Caki2 (cell line): ENCODE data around the gene PSMD9. TPM values are rescaled to one million over a fixed set of nuclear protein-coding genes. Genes with fewer than 3 reads are reported as not detected.

ENCODE experiments used
- DNase-seq: peaks from one replicate; pipeline ENCODE4 v3.0.0-alpha.2; 2015; ENCODE audit warnings: low read depth
- in situ Hi-C: cut with HindIII; loops from 2 replicates; pipeline ENCODE4 v1.10.0; 2016; ENCODE audit warnings: low sequenced_read_pairs, low pct_unique_long_range_greater_than_20kb, mixed read lengths
- total RNA-seq: library from RNA; depleted of rRNA; stranded (reverse); fragments of >200 nt; shearing (Covaris generic); gene quantifications from 2 replicates; pipeline ENCODE4 v1.2.3, GENCODE V29; 2014; ENCODE audit warnings: low replicate concordance

PSMD9 gene
- total RNA-seq, 1 experiment from 2014 or later = 191 TPM

GRCh38 chr12:121939992-121940766, 51.6 kb downstream of the PSMD9 start:
- no peak for DNase-seq
- in situ Hi-C loops = no loop called here

GRCh38 chr12:121942145-121942718, 53.6 kb downstream of the PSMD9 start:
- in situ Hi-C loops = no loop called here

GRCh38 chr12:121943926-121944325, 55.3 kb downstream of the PSMD9 start:
- DNase-seq = no peak
- in situ Hi-C loops = no loop called here

More at GRCh38 chr12:121942145-121942718, 53.6 kb downstream of the PSMD9 start:
- DNase-seq = no peak

- in situ Hi-C loops = no loop called here
These were observed 57.9 kb downstream of the PSMD9 start for GRCh38 chr12:121946313-121947025.

GRCh38 chr12:121947981-121948380, 59.4 kb downstream of the PSMD9 start:
- in situ Hi-C loops = no loop called here
- no peak for DNase-seq

More at GRCh38 chr12:121946313-121947025, 57.9 kb downstream of the PSMD9 start:
- no peak for DNase-seq

- in situ Hi-C loops = no loop called here
- DNase-seq = peak; percentile 78
These were observed 61.2 kb downstream of the PSMD9 start for GRCh38 chr12:121949648-121950397.

GRCh38 chr12:121953117-121953692, 64.6 kb downstream of the PSMD9 start:
- no peak for DNase-seq
- in situ Hi-C loops = no loop called here

- no peak for DNase-seq
- in situ Hi-C loops = no loop called here
These were observed 65.1 kb downstream of the PSMD9 start for GRCh38 chr12:121953695-121954094.

GRCh38 chr12:121955258-121956237, 67.0 kb downstream of the PSMD9 start:
- DNase-seq = peak; percentile 13

GRCh38 chr12:121957861-121958515, 69.4 kb downstream of the PSMD9 start:
- in situ Hi-C loops = no loop called here
- DNase-seq = no peak

More at GRCh38 chr12:121955258-121956237, 67.0 kb downstream of the PSMD9 start:
- in situ Hi-C loops = no loop called here

- no peak for DNase-seq
- in situ Hi-C loops = no loop called here
These were observed 70.1 kb downstream of the PSMD9 start for GRCh38 chr12:121958541-121959240.

- in situ Hi-C loops = no loop called here
- DNase-seq = no peak
These were observed 72.0 kb downstream of the PSMD9 start for GRCh38 chr12:121960541-121960940.

GRCh38 chr12:121961195-121961879, 72.7 kb downstream of the PSMD9 start:
- no peak for DNase-seq
- in situ Hi-C loops = no loop called here

- in situ Hi-C loops = no loop called here
- DNase-seq = no peak
These were observed 74.9 kb downstream of the PSMD9 start for GRCh38 chr12:121963341-121964018.
